Heart left ventricle (tissue), 13 donors: ENCODE measurements around the gene S1PR2.

Source experiments
- POLR2A ChIP-seq, 2 donors: fragments of 450-650 bp; IDR thresholded peaks; one replicate each; pipeline ENCODE4 v1.6.1; 2017; ENCODE audit warnings: antibody characterized with exemption in 2 of 2, mild to moderate bottlenecking in 2 of 2, moderate library complexity in 2 of 2
- TF ChIP-seq, protein P1 (sequence below), 12 donors: fragments of 200-600 bp; sonication (generic) in 4 of 12; IDR thresholded peaks; one replicate each; pipeline versions ENCODE4 v1.5.0 to v1.8.0; 2018 to 2022; ENCODE audit warnings: antibody characterized with exemption in 12 of 12, mild to moderate bottlenecking in 5 of 12
- donor health status: ischemic (EF 13 %, LVEDD 7.1; RV severe dilation, severe dysfunction).
- donor health status: DM: no; HTN: yes; CAD: no.
- donor health status: DM: no; HTN: no; CAD: no.
- donor health status: ischemic (EF 25% LVEDD 6.9; RV normal size, moderate dysfunction).
- donor health status: ischemic (EF 25% LVEDD 5.7; RV mildly dilated, moderate dysfunction).
- donor health status: ischemic (EF 35%, LVEDD 5.7; RV mildly dilated, moderate dysfunction).
- donor health status: nonischemic (EF 11% LVEDD 7.7; RV severe dilation, severe dysfunction).
- donor health status: DM: yes; HTN: yes; CAD: no.
- donor health status: PGD.
- donor health status: ischemic (EF 29% LVEDD 5.4; RV normal size, mild dysfunction).
- donor health status: nonischemic (EF 23%, LVEDD 6.1; RV moderate dilation, normal function).

DNA sequence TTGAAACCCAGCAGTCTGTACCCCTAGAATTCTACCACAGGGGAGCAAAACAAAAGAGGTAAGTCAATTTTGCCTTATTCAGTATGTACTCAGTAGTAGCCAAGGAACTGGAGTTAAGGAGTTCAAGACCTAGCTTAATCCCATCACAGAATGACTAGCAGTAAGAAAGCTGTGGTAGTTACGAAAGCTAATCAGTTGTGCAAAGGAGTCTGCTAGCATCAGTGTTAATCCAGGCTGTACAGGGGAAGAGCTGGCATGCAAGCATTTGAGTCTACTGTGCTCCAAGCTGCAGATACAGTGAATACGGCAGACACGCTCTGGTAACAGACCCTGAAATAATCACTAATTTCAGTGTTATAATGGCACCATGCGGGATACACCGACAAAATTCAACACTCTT lies 41.1 kb downstream of the S1PR2 start:
- TF ChIP-seq, protein P1, sequence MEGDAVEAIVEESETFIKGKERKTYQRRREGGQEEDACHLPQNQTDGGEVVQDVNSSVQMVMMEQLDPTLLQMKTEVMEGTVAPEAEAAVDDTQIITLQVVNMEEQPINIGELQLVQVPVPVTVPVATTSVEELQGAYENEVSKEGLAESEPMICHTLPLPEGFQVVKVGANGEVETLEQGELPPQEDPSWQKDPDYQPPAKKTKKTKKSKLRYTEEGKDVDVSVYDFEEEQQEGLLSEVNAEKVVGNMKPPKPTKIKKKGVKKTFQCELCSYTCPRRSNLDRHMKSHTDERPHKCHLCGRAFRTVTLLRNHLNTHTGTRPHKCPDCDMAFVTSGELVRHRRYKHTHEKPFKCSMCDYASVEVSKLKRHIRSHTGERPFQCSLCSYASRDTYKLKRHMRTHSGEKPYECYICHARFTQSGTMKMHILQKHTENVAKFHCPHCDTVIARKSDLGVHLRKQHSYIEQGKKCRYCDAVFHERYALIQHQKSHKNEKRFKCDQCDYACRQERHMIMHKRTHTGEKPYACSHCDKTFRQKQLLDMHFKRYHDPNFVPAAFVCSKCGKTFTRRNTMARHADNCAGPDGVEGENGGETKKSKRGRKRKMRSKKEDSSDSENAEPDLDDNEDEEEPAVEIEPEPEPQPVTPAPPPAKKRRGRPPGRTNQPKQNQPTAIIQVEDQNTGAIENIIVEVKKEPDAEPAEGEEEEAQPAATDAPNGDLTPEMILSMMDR (IDR thresholded peaks at IDR 0.05): no peak
- TF ChIP-seq POLR2A (IDR thresholded peaks at IDR 0.05): no peak
